GM12801 (cell line): ENCODE data around the gene WNT4.

ENCODE experiments used
- CTCF ChIP-seq: IDR thresholded peaks from one replicate; pipeline ENCODE4 v1.5.1; 2011; ENCODE audit warnings: control low read depth; ENCODE audit not compliant: insufficient read length; ENCODE audit errors: extremely low read depth

WNT4 gene

GRCh38 chr1:22142315-22143064, 407 bp downstream of the WNT4 start:
- no peak for TF ChIP-seq CTCF

- no peak for TF ChIP-seq CTCF
These were observed 1.2 kb downstream of the WNT4 start for GRCh38 chr1:22141554-22142314.

GRCh38 chr1:22140694-22141093, 2.2 kb downstream of the WNT4 start:
- TF ChIP-seq CTCF, result no peak

- no peak for TF ChIP-seq CTCF
These were observed 3.1 kb downstream of the WNT4 start for GRCh38 chr1:22139817-22140216.

GRCh38 chr1:22139066-22139594, 3.8 kb downstream of the WNT4 start:
- TF ChIP-seq CTCF, result no peak

GRCh38 chr1:22137004-22137720, 5.7 kb downstream of the WNT4 start:
- no peak for TF ChIP-seq CTCF

- TF ChIP-seq CTCF, result no peak
These were observed 9.0 kb downstream of the WNT4 start for GRCh38 chr1:22133931-22134324.
